ENCODE results near the gene EEFSEC. TPM values are rescaled to one million over a fixed set of nuclear protein-coding genes. Genes with fewer than 3 reads are reported as not detected.

Gene EEFSEC
- total RNA-seq, 1 donor from 2014 or later, result 12.6 TPM

- no peaks in the 10 kb centered on the region for H3K36me3 ChIP-seq (ENCODE audit: control insufficient read depth, insufficient read depth, low read length)
- no peak overlapping the region for H3K4me3 ChIP-seq (ENCODE audit: low read depth, low read length)
- no peak for TF ChIP-seq CTCF (IDR thresholded peaks at IDR 0.05; ENCODE audit: insufficient read depth, low read length, poor library complexity, severe bottlenecking)
- H3K27me3 ChIP-seq (ENCODE audit: control insufficient read depth, insufficient read depth, low read length), result no peaks in the 10 kb centered on the region
- no peak for DNase-seq (ENCODE audit: low read depth)
These were observed 86.0 kb downstream of the EEFSEC start for GRCh38 chr3:128239304-128239703.

DNA sequence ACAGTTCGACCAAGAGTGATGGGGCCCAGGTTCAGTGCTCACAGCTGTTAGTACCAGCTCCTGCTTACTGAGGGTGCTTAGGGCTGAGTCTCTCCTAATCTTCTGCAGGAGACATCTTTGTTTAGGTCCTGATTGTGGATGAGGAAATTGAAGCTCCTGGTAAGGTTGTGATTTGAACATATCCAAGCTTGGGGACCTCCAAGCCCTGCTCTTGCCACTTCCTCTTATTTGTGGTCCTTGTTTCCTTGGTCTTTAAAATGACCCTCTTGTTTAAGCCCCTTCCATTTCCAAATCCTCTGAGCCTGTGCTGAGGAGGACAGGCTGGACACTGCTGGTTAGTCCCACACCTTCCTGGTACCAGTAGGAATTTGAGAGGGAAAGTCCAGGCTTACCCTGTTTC, 87.0 kb downstream of the EEFSEC start:
- no peak for DNase-seq (ENCODE audit: low read depth)
- Histone ChIP-seq H3K27me3 (ENCODE audit: control insufficient read depth, insufficient read depth, low read length) (no peaks in the 10 kb centered on the region), H3K4me3 (ENCODE audit: low read depth, low read length) (no peak overlapping the region), H3K36me3 (ENCODE audit: control insufficient read depth, insufficient read depth, low read length) (no peaks in the 10 kb centered on the region)
- no peak for TF ChIP-seq CTCF (IDR thresholded peaks at IDR 0.05; ENCODE audit: insufficient read depth, low read length, poor library complexity, severe bottlenecking)

GRCh38 chr3:128241741-128242140, 88.5 kb downstream of the EEFSEC start:
- H3K27me3 ChIP-seq (ENCODE audit: control insufficient read depth, insufficient read depth, low read length), result no peaks in the 10 kb centered on the region
- no peaks in the 10 kb centered on the region for H3K36me3 ChIP-seq (ENCODE audit: control insufficient read depth, insufficient read depth, low read length)
- TF ChIP-seq CTCF (IDR thresholded peaks at IDR 0.05; ENCODE audit: insufficient read depth, low read length, poor library complexity, severe bottlenecking), result no peak
- no peak for DNase-seq (ENCODE audit: low read depth)
- H3K4me3 ChIP-seq (ENCODE audit: low read depth, low read length), result no peak overlapping the region

DNA sequence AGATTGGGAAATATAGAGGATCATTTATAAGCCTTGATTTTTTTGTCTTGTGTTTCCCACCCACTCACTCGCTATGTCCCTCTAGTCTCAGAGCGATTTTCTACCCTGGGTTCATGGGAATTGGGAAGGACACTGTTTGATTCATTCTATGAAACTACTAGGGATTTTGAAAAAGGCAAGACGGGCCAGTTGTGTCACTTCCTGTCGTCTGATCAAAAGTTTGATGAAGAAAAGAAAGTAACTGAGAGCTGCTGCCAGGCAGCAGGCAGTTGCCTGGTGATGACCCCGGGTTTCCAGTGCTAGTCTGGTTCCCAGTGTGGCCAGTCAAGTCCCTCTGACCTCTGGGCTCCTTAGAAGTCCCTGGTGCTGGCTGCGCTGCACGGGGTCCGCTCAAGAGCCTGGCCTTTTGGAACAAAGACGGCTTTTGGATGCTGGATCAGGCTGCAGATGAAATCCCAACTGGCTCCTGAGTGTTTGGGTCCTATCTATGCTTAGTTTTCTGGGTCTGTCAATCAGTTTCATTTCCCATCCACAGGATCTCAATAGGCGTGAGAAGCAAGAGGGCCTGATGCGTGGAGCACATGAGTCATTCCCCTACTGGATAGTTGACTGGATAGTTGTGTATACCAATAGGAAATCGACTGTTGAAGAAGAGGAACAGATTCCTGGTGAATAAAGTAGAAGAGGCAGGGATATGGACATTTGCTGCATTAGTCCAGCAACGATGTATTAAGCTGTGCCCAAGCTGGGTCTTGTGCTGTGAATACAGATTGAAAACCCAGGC, 89.7 kb downstream of the EEFSEC start:
- H3K27me3 ChIP-seq (ENCODE audit: control insufficient read depth, insufficient read depth, low read length), result no peaks in the 10 kb centered on the region
- DNase-seq (ENCODE audit: low read depth), result no peak
- no peaks in the 10 kb centered on the region for H3K36me3 ChIP-seq (ENCODE audit: control insufficient read depth, insufficient read depth, low read length)
- no peak overlapping the region for H3K4me3 ChIP-seq (ENCODE audit: low read depth, low read length)
- TF ChIP-seq CTCF (IDR thresholded peaks at IDR 0.05; ENCODE audit: insufficient read depth, low read length, poor library complexity, severe bottlenecking), result no peak

- H3K27me3 ChIP-seq (ENCODE audit: control insufficient read depth, insufficient read depth, low read length), result no peaks in the 10 kb centered on the region
- H3K36me3 ChIP-seq (ENCODE audit: control insufficient read depth, insufficient read depth, low read length), result no peaks in the 10 kb centered on the region
- no peak overlapping the region for H3K4me3 ChIP-seq (ENCODE audit: low read depth, low read length)
- no peak for TF ChIP-seq CTCF (IDR thresholded peaks at IDR 0.05; ENCODE audit: insufficient read depth, low read length, poor library complexity, severe bottlenecking)
- no peak for DNase-seq (ENCODE audit: low read depth)
These were observed 90.6 kb downstream of the EEFSEC start for GRCh38 chr3:128243602-128244504.
